ENCODE measurements around the gene AP5Z1.
"Not testable (repeated sequence)": the region's sequence is repeated elsewhere in the genome, so short reads cannot be mapped to it uniquely, and the experiment has no call there.

Gene AP5Z1

GRCh38 chr7:4802577-4802976 lies 27.2 kb downstream of the AP5Z1 start:
- not testable (repeated sequence) for DNase-seq (ENCODE audit: low read depth in 2 of 2)

- no peak for DNase-seq (ENCODE audit: low read depth in 2 of 2)
Observed at GRCh38 chr7:4803397-4804241, 28.2 kb downstream of the AP5Z1 start.

DNA sequence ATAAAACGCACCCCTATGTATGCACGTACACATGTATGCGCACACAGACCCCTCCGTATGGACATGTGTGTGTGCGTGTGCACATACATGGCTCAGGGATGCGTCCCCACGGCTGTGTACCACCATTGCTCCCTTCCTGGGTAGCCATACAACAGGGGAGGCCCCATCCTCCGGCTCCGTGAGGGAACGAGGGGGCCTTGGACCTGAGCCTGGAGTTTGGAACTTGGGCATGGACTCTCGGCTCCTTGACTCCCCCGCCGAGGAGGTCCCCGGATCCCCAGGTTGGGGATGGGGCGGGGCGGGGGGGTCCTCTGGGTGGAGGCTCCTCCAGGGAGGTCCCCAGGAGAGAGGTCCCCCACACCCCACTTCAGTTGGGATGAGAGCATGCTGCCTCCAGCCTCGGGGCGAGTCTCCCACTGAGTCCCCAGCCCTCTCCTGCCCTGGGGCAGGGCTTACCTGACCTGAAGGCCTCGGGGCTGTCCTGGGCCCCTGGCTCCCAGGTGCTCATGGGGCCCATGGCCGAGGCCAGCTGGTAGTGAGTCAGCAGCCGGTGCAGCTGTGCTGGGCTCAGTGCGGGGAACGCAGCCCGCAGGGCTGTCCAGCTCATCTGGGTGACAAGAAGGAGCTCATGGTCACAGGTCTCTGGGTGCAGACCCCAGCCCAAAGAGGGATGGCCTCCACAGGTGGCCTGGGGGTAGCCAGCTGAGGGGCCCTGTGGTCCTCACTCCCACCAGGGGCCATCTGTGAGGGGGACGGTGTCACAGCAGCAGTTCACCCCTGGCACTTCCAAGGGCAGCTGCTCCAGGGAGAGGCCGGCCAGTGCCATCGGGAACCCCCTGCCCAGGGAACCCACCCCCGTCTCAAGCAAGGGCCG lies 29.9 kb downstream of the AP5Z1 start:
- DNase-seq (ENCODE audit: low read depth in 2 of 2), result no peak

DNA sequence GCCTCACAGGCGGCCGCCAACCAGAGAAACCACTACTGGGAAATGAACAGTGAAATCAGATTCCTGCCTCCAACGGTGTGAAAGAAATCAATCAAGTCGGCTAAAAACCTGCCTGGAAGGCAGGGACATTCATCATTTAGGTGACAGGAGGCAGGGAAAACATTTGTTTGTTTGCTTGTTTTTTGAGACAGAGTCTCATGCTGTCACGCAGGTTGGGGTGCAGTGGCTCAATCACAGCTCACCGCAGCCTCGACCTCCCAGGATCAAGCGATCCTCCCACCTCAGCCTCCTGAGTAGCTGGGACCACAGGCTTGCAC lies 30.5 kb downstream of the AP5Z1 start:
- no peak for DNase-seq (ENCODE audit: low read depth in 2 of 2)

- DNase-seq (ENCODE audit: low read depth in 2 of 2), result no peak
Observed at GRCh38 chr7:4806983-4807597, 31.7 kb downstream of the AP5Z1 start.

DNA sequence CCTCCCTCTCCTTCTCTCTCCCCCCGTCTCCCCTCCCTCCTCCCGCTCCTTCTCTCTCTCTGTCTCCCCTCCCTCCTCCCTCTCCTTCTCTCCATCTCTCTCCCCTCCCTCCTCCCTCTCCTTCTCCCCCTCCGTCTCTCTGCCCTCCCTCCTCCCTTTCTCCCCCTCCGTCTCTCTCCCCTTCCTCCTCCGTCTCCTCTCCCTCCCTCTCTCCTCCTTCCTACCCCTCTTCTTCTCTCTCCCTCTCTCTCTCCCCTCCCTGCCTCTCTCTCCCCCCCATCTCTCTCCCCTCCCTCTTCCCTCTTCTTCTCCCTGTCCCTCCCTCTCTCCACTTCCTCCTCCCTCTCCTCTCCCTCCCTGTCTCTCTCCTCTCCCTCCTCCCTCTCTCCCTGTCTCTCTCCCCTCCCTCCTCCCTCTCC lies 32.2 kb downstream of the AP5Z1 start:
- DNase-seq (ENCODE audit: low read depth in 2 of 2), result no peak

DNA sequence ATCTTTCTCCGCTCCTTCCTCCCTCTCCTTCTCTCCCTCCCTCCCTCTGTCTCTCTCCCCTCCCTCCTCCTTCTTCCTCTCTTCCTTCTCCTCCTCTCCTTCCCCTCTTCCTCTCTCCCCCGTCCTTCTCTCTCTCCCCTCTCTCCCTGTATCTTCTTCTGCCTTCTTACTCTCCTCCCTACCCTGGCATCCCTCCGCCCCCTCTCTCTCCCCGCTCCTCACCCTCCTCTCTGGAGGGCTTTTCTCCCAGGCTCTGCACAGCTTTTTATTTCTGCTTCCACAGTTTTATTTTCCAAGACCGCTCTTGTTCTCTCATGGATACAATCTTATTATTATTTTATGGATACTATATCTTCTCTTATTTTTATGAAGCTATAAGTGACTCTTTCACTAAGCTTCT lies 32.6 kb downstream of the AP5Z1 start:
- DNase-seq (ENCODE audit: low read depth in 2 of 2), result no peak

GRCh38 chr7:4808565-4808964 lies 33.1 kb downstream of the AP5Z1 start:
- no peak for DNase-seq (ENCODE audit: low read depth in 2 of 2)

GRCh38 chr7:4809091-4809591 lies 33.7 kb downstream of the AP5Z1 start:
- no peak for DNase-seq (ENCODE audit: low read depth in 2 of 2)

DNA sequence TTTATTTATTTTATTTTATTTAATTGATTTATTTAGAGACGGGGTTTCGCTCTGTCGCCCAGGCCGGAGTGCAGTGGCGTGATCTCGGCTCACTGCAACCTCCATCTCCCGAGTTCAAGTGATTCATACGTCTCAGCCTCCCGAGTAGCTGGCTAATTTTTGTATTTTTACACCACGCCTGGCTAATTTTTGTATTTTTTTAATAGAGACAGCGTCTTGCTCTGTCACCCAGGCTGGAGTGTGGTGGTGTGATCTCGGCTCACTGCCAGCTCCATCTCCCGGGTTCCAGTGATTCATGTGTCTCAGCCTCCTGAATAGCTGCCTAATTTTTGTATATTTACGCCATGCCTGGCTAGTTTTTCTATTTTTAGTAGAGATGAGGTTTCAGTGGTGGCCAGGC lies 34.2 kb downstream of the AP5Z1 start:
- no peak for DNase-seq (ENCODE audit: low read depth in 2 of 2)

DNA sequence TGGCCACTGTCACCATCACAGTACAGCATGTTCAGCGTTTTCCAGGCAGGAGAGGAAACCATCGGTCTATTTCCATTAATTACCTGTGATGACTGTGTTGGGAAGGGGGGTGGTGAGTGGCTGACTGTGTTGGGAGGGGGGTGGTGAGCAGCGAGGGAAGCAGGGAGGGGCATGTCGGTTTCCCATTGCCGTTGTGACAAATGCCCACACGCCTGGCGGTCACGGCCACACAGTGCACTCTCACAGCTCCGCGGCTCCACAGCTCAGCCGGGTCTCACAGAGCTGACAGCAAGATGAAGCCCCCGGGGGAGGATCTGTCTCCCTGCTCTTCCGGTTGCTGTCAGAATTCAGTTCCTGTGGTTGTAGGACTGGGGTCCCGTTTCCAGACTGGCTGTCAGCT lies 39.0 kb downstream of the AP5Z1 start:
- no peak for DNase-seq (ENCODE audit: low read depth in 2 of 2)

DNA sequence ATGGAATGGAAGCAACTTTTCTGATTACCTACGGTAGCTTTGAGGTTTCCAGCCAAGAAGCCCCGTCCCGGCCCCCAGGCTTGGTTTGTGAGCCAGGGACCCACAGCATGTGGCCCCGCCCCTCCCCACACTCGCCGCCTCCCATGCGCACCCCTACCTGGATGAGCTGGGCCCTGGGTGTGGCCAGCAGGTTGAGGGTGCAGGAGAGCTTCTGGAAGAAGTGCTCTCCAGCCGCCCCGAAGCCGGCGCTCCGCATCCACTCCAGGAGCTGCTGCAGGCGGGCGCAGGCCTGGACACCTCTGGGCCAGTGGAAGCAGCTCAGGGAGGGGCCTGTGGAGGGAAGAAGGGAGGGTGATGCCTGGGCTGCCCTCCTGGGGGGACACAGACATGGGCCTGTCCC lies 39.7 kb downstream of the AP5Z1 start:
- no peak for DNase-seq (ENCODE audit: low read depth in 2 of 2)

GRCh38 chr7:4815609-4816418 lies 40.4 kb downstream of the AP5Z1 start:
- DNase-seq (ENCODE audit: low read depth in 2 of 2), result no peak

GRCh38 chr7:4816419-4817080 lies 41.1 kb downstream of the AP5Z1 start:
- no peak for DNase-seq (ENCODE audit: low read depth in 2 of 2)

DNA sequence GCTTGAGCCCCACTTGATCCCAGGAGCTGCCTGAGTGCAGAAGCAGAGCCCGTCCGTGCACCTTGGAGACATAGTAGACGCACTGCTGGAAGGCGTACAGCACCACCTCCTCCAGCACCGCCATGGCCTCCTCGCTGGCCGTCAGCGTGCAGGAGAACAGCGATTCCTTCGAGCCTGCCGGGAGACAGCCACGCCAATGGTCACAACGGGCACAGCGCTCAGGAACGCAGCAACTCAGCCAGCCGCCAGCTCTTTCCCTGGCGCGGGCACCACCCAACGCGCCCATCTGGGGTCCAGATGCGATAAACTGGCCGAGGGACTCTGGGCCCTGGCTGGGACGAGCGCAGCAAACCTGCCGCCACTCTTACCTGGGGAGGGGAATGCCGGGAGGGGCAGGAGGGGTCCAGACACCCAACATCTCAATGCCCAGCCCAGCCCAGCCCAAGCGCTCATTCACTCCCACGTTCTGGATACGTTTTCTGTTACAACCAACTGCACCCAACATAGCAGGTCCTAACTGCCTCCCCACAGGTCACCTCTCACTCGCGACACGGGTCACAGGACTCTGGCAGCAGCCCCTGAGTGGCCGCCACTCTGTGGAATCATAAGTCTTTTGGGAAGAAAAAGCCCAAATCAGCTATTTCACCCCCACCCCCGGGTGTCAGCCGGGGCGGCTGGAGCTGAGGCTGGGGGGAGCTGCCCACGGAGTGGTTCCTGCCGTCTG lies 41.9 kb downstream of the AP5Z1 start:
- DNase-seq (ENCODE audit: low read depth in 2 of 2), result no peak

DNA sequence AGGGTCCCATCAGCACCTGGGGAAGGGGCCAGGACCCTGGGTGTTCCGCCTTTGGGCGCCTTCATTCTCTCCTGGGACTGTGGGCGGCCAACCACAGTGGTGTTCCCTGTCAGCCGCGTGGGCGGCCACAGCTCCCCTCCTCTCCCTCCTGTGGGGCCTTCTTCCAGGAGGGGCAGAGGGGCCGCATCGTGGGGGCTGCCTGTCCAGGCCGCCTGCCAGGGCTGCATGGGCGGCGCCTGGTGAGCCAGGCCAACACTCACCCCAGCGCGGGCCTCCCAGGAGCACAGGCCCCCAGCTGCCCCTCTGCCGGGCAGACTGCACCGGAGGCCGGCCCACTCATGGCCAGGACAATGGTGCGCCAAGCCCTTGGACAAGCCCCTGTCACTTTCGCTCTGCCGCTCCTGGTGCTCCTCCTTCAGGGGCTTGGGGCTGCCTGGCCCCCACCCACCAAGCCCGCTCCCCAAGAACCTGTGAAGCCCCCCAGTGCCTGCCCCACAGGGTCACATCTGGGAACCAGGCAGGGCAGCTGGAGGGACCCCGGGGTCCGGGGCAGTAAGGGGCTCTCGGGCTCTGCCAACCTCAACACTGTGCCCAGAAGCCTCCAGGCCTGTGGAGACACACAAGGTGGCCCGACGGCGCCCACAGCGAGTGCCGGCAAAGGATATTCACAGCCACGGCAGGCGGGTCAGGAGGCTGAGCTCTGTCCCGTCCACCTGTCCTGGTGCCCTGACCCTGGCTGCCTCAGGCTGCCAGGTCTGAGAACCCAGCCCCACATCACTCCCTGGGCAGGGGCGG lies 42.8 kb downstream of the AP5Z1 start:
- DNase-seq (ENCODE audit: low read depth in 2 of 2), result no peak

DNA sequence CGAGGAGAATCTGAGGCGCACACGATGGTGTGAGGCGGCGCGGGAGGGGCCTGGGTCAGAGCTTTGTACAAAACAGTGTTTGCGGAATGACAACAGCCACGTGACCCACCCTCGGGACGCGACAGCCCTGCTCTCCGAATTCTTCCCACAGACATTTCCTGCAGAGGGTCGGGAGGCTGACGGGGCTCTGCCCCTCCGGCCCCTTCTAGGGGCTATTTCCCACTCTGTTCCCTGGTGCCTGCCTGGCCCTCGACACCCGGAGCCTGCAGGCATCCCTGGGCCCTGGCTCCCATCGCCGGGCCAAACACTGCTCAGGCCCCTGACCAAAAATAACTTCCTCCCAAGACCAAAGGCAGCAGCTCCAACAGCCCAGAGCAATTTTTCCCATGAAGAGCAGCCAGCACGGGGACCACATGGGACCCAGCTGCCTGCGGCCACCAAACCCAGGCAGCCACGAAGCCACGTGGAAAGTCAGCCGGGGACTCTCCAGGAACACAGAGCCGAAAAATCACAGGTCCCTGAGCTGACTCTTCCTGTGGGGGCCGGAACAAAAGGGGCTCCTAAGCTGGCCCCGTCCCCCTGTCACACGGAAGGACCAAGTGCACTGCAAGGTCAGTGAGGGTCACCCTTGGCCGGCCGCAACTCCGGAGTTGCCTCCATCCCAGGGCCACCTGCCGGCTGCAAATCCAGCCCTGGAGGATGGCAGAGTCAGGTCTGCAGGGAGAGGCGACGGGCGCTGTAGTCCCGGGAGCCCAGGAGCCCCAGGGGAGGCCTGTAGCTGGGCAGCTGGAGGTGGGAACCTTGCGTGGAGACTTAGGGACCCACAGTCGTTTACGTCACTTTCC lies 44.4 kb downstream of the AP5Z1 start:
- DNase-seq (ENCODE audit: low read depth in 2 of 2), result no peak

DNA sequence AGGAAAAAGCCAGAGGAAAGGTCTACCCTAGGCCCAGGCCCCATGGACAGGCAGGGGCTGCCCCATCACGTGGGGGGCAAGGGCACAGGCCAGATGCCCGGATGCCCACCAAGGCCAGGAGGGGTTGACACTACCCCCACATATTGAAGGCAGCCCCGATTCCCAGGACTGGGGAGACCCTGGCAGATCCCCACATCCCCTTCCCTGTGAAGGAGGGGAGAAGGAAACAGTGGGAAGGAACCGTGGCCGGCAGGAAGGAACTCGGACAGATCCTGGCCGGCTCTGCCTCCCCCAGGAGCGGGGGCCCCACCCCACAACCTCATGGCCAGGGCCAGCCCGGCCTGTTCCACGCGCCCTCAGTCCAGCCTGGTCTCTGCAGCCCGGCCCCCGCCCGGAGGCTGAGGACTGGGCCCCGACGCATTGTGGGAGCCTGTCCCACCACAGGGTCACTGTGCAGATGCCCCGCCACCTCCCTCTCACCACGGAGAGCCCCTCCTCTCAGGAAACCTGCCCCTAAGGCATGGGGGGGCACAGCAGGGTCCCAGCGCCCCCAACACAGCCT lies 45.1 kb downstream of the AP5Z1 start:
- DNase-seq (ENCODE audit: low read depth in 2 of 2), result no peak
